ENCODE results near the gene PRKAB1. TPM values are rescaled to one million over a fixed set of nuclear protein-coding genes. Genes with fewer than 3 reads are reported as not detected.

The PRKAB1 gene
- total RNA-seq, 2 donors from 2014 or later: 28.8 to 32.0 TPM

DNA sequence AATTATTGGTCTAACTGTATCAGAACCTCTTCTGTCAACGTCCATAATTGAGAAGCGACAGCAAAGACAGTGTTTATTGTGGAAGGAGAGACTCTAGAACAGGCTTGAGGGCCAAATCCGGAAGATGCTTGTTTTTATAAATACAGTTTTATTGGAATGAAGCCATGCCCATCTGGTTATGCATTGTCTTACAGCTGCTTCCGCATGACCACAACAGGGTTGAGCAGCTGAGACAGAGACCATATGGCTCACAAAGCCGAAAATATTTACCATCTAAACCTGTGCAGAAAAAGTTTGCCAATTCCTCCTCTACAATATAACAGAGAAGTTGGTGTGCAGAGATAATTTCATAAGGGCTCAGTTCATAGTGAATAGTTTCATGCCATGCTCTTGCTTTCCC is 24.5 kb downstream of the PRKAB1 start:
- DNase-seq: no peak
- H3K27me3 ChIP-seq (ENCODE audit: control insufficient read depth, insufficient read depth, low read length, poor library complexity, severe bottlenecking): no peaks in the 10 kb centered on the region
- no peak overlapping the region for H3K4me3 ChIP-seq (ENCODE audit: low read length)
- no peak overlapping the region for H3K27ac ChIP-seq (ENCODE audit: low read depth, low read length)
- no peaks in the 10 kb centered on the region for H3K9me3 Mint-ChIP-seq
- 87 to 95% methylated on average over 3 to 5 of the region's 5 CpGs for WGBS, 2 experiments (ENCODE audit: insufficient coverage in 1 of 2, insufficient read length in 1 of 2)
- H3K9me3 ChIP-seq (ENCODE audit: control insufficient read depth, low read length): no peaks in the 10 kb centered on the region
- TF ChIP-seq CTCF (conservative IDR thresholded peaks at IDR 0.05): no peak
- H3K36me3 Mint-ChIP-seq (ENCODE audit: low read depth): peaks cover 44% of the 10 kb centered on the region
- H3K27ac Mint-ChIP-seq: no peak overlapping the region
- H3K9ac ChIP-seq (ENCODE audit: extremely low read depth, low read length, poor library complexity, severe bottlenecking): no peak overlapping the region
- H3K4me1 Mint-ChIP-seq: no peaks in the 10 kb centered on the region
- no peaks in the 10 kb centered on the region for H3K27me3 Mint-ChIP-seq (ENCODE audit: insufficient read depth)
- H3K36me3 ChIP-seq (ENCODE audit: control insufficient read depth, insufficient read depth, low read length): peaks cover 26% of the 10 kb centered on the region
- H3K4me3 Mint-ChIP-seq: no peak overlapping the region
- no peaks in the 10 kb centered on the region for H3K4me1 ChIP-seq (ENCODE audit: control insufficient read depth, insufficient read depth, low read length)

DNA sequence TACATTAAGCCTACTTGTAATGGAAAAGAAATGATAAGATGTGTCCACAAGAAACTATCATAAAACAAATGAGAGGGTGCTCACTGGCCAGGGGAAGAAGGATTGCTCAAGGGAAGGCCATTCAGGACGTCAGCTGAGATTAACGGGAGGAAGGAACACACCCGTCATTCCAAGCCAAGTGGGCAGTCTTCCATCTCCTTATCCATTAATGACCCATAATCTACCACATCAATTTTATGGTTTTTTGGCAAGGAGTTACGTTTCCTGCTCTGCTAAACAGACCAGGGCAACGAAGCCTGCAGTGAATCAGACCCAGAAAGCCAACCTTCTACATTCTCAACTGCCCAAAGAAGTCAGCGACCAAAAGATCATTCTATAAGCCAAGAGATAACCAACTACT is 25.1 kb downstream of the PRKAB1 start:
- H3K27me3 ChIP-seq (ENCODE audit: control insufficient read depth, insufficient read depth, low read length, poor library complexity, severe bottlenecking): no peaks in the 10 kb centered on the region
- no peaks in the 10 kb centered on the region for H3K4me1 ChIP-seq (ENCODE audit: control insufficient read depth, insufficient read depth, low read length)
- Mint-ChIP-seq H3K4me3 (no peak overlapping the region), H3K36me3 (ENCODE audit: low read depth) (peaks cover 44% of the 10 kb centered on the region), H3K9me3 (no peaks in the 10 kb centered on the region), H3K27me3 (ENCODE audit: insufficient read depth) (no peaks in the 10 kb centered on the region), H3K4me1 (no peaks in the 10 kb centered on the region), H3K27ac (no peak overlapping the region)
- no peak for DNase-seq
- WGBS, 2 experiments (ENCODE audit: insufficient coverage in 1 of 2, insufficient read length in 1 of 2): 92 to 100% methylated on average over 2 to 6 of the region's 6 CpGs
- no peak overlapping the region for H3K27ac ChIP-seq (ENCODE audit: low read depth, low read length)
- TF ChIP-seq CTCF (conservative IDR thresholded peaks at IDR 0.05): no peak
- H3K9me3 ChIP-seq (ENCODE audit: control insufficient read depth, low read length): no peaks in the 10 kb centered on the region
- peaks cover 32% of the 10 kb centered on the region for H3K36me3 ChIP-seq (ENCODE audit: control insufficient read depth, insufficient read depth, low read length)
- H3K4me3 ChIP-seq (ENCODE audit: low read length): no peak overlapping the region
- H3K9ac ChIP-seq (ENCODE audit: extremely low read depth, low read length, poor library complexity, severe bottlenecking): no peak overlapping the region

DNA sequence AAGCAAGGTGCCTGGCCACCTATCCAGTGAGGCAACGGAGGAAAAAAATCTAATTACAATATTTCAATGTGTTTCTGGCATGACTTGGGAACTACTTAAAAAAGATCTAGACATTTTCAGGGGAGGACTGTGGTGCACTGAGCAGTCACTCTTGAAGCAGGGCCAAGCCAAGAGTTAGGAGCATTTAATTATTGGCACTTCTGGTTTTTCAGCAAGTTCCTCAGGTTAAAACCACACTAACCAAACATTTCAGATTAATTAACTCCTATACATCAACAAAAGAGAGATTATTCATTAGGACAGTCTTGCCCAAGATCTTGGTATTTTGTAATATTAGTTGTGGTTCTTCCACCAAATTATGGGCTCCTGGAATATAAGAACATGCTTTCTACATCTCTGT is 25.6 kb downstream of the PRKAB1 start:
- TF ChIP-seq CTCF (conservative IDR thresholded peaks at IDR 0.05): no peak
- Histone ChIP-seq H3K36me3 (ENCODE audit: control insufficient read depth, insufficient read depth, low read length) (peaks cover 34% of the 10 kb centered on the region), H3K27me3 (ENCODE audit: control insufficient read depth, insufficient read depth, low read length, poor library complexity, severe bottlenecking) (no peaks in the 10 kb centered on the region), H3K9me3 (ENCODE audit: control insufficient read depth, low read length) (no peaks in the 10 kb centered on the region), H3K4me3 (ENCODE audit: low read length) (no peak overlapping the region), H3K4me1 (ENCODE audit: control insufficient read depth, insufficient read depth, low read length) (no peaks in the 10 kb centered on the region), H3K9ac (ENCODE audit: extremely low read depth, low read length, poor library complexity, severe bottlenecking) (no peak overlapping the region), H3K27ac (ENCODE audit: low read depth, low read length) (no peak overlapping the region)
- H3K36me3 Mint-ChIP-seq (ENCODE audit: low read depth): peaks cover 41% of the 10 kb centered on the region
- H3K27me3 Mint-ChIP-seq (ENCODE audit: insufficient read depth): no peaks in the 10 kb centered on the region
- H3K9me3 Mint-ChIP-seq: no peaks in the 10 kb centered on the region
- WGBS, 2 experiments (ENCODE audit: insufficient coverage in 1 of 2, insufficient read length in 1 of 2): 92 to 100% methylated on average over 1 of the region's 1 CpG
- H3K4me3 Mint-ChIP-seq: no peak overlapping the region
- no peak overlapping the region for H3K27ac Mint-ChIP-seq
- no peaks in the 10 kb centered on the region for H3K4me1 Mint-ChIP-seq
- DNase-seq: no peak
